HepG2 (cell line): ENCODE data around the gene CHAF1A. TPM values are rescaled to one million over a fixed set of nuclear protein-coding genes. Genes with fewer than 3 reads are reported as not detected.

ENCODE experiments used
- ATF1 ChIP-seq: IDR thresholded peaks from 2 replicates; pipeline ENCODE4 v1.6.1; 2016; ENCODE audit warnings: mild to moderate bottlenecking, control low read depth
- DZIP1 ChIP-seq: sonication (generic); formaldehyde crosslinking; IDR thresholded peaks from 2 replicates; pipeline ENCODE4 v1.5.0; 2020; ENCODE audit warnings: mild to moderate bottlenecking, missing genetic modification reagents
- ETV5 ChIP-seq: IDR thresholded peaks from 2 replicates; pipeline ENCODE4 v1.6.1; 2018; ENCODE audit warnings: missing biosample characterization, missing genetic modification reagents, inconsistent platforms, borderline replicate concordance
- GLI4 ChIP-seq: sonication (generic); formaldehyde crosslinking; IDR thresholded peaks from 2 replicates; pipeline ENCODE4 v1.5.1; 2020; ENCODE audit warnings: missing genetic modification reagents, mild to moderate bottlenecking, moderate library complexity, borderline replicate concordance
- HMGXB4 ChIP-seq, 2 experiments: sonication (generic) in 1 of 2; formaldehyde crosslinking in 1 of 2; IDR thresholded peaks; 2 replicates each; pipeline versions ENCODE4 v1.4.0 to v1.6.1; 2018 to 2020; ENCODE audit warnings: missing genetic modification reagents in 2 of 2, borderline replicate concordance in 1 of 2, low read depth in 1 of 2, mild to moderate bottlenecking in 1 of 2, missing biosample characterization in 1 of 2
- KIAA2018 ChIP-seq: sonication (generic); formaldehyde crosslinking; IDR thresholded peaks from 2 replicates; pipeline ENCODE4 v1.5.0; 2020; ENCODE audit warnings: mild to moderate bottlenecking, missing genetic modification reagents, borderline replicate concordance
- NR1H2 ChIP-seq: sonication (generic); formaldehyde crosslinking; IDR thresholded peaks from 2 replicates; pipeline ENCODE4 v1.8.1; 2022; ENCODE audit warnings: low read depth, missing genetic modification reagents, borderline replicate concordance
- PLRG1 ChIP-seq: fragments of 450-650 bp; conservative IDR thresholded peaks from 2 replicates; pipeline ENCODE4 v1.6.1; 2016
- ZBTB46 ChIP-seq: sonication (generic); formaldehyde crosslinking; IDR thresholded peaks from 2 replicates; pipeline ENCODE4 v1.4.0; 2020; ENCODE audit warnings: mild to moderate bottlenecking, missing genetic modification reagents, borderline replicate concordance
- ZNF691 ChIP-seq: sonication (generic); formaldehyde crosslinking; IDR thresholded peaks from 2 replicates; pipeline ENCODE4 v1.4.0; 2020; ENCODE audit warnings: missing genetic modification reagents, low read depth, mild to moderate bottlenecking, borderline replicate concordance
- ZNF737 ChIP-seq: sonication (generic); formaldehyde crosslinking; IDR thresholded peaks from 2 replicates; pipeline ENCODE4 v1.5.0; 2020; ENCODE audit warnings: missing genetic modification reagents, mild to moderate bottlenecking, borderline replicate concordance
- polyA plus RNA-seq, 8 experiments: library from polyadenylated mRNA; depleted of rRNA in 3 of 8; stranded (reverse) in 7 of 8; unstranded in 1 of 8; fragments of >200 nt; fragmentation: Illumina TruSeq in 4 of 8; extraction: Trizol in 4 of 8; gene quantifications; 2 replicates each; pipeline versions ENCODE4 v1.2.1 to v1.2.3, GENCODE V29; 2011 to 2016; ENCODE audit warnings: low read depth in 4 of 8, missing spikeins in 1 of 8, mixed read lengths in 1 of 8; ENCODE audit not compliant: insufficient read depth in 1 of 8
- total RNA-seq, 5 experiments: library from RNA; depleted of rRNA; stranded (reverse); fragments of >200 nt; fragmentation: Illumina TruSeq; extraction: Trizol; gene quantifications; 2 replicates each; pipeline ENCODE4 v1.2.3, GENCODE V29; 2016; ENCODE audit warnings: low read depth in 1 of 5

CHAF1A gene
- total and polyA plus RNA-seq, 2 of the 13 experiments (the other 11 are each of a cell fraction or from before 2014, with no cell fraction given), result 11.0 to 34.8 TPM

GRCh38 chr19:4400135-4400936, 2.1 kb upstream of the CHAF1A start, which contains the start of gene SH3GL1 (continued):
- TF ChIP-seq PLRG1, result no peak
- TF ChIP-seq HMGXB4 (CRISPR knock-in tag; IDR thresholded peaks at IDR 0.05; ENCODE audit: borderline replicate concordance in 1 of 2, low read depth in 1 of 2), result peak; percentile 77 to 97; a peak in 3 of 4 replicates
- no peak for TF ChIP-seq NR1H2 (CRISPR knock-in tag)
- TF ChIP-seq GLI4 (CRISPR knock-in tag), result no peak
- no peak for TF ChIP-seq ATF1 (CRISPR knock-in tag)
- TF ChIP-seq KIAA2018 (CRISPR knock-in tag), result no peak
- TF ChIP-seq ZNF691 (CRISPR knock-in tag), result peak; percentile 84; the same call in 1 of the 2 replicates
- peak; percentile 52; the same call in 1 of the 2 replicates for TF ChIP-seq ETV5 (CRISPR knock-in tag)
- TF ChIP-seq ZNF737 (CRISPR knock-in tag), result no peak
- TF ChIP-seq DZIP1 (CRISPR knock-in tag), result no peak
- TF ChIP-seq ZBTB46, result no peak
